Peyer's patch (tissue), 4 donors: ENCODE results near the gene XPA.
"Not testable (repeated sequence)": the region's sequence is repeated elsewhere in the genome, so short reads cannot be mapped to it uniquely, and the experiment has no call there.

Source experiments
- CTCF ChIP-seq, 6 experiments: fragments of 450-650 bp in 4 of 6; fragments of 200-600 bp in 2 of 6; sonication (generic) in 1 of 6; IDR thresholded peaks; one replicate each; pipeline ENCODE4 v1.5.1; 2017 to 2019; ENCODE audit warnings: antibody characterized with exemption in 6 of 6, mild to moderate bottlenecking in 3 of 6, moderate library complexity in 1 of 6
- POLR2A ChIP-seq, 2 donors: fragments of 450-650 bp; IDR thresholded peaks; one replicate each; pipeline ENCODE4 v1.5.1; 2017; ENCODE audit warnings: antibody characterized with exemption in 2 of 2, mild to moderate bottlenecking in 2 of 2, moderate library complexity in 2 of 2

GRCh38 chr9:97699281-97699680 is 2.1 kb upstream of the XPA start:
- TF ChIP-seq POLR2A, CTCF (IDR thresholded peaks at IDR 0.05): not testable (repeated sequence)
